HAP-1 (cell line): ENCODE results near the gene PPY.
"Not testable (repeated sequence)": the region's sequence is repeated elsewhere in the genome, so short reads cannot be mapped to it uniquely, and the experiment has no call there.

Source experiments
- DNase-seq, 2 experiments: peaks; one replicate each; pipeline ENCODE4 v3.0.0-alpha.2; 2016 to 2020; ENCODE audit warnings: low spot score in 2 of 2
- H3K27me3 ChIP-seq: fragments of 250-450 bp; sonication (Bioruptor Pico); 2 replicates; pipeline ENCODE4 v1.5.1; 2020; ENCODE audit warnings: low read depth, mild to moderate bottlenecking, moderate library complexity
- H3K36me3 ChIP-seq: fragments of 250-450 bp; sonication (Bioruptor Pico); replicated peaks from 2 replicates; pipeline ENCODE4 v1.5.1; 2020; ENCODE audit warnings: mild to moderate bottlenecking
- H3K4me1 ChIP-seq: fragments of 250-450 bp; sonication (Bioruptor Pico); 2 replicates; pipeline ENCODE4 v1.5.1; 2020; ENCODE audit warnings: mild to moderate bottlenecking
- H3K4me3 ChIP-seq: fragments of 250-450 bp; sonication (Bioruptor Pico); 2 replicates; pipeline ENCODE4 v1.5.1; 2020; ENCODE audit warnings: mild to moderate bottlenecking, moderate library complexity
- H3K9me3 ChIP-seq: fragments of 250-450 bp; sonication (Bioruptor Pico); 2 replicates; pipeline ENCODE4 v1.5.1; 2020; ENCODE audit warnings: mild to moderate bottlenecking, moderate library complexity
- in situ Hi-C: fragments of 300-500 bp; cut with MboI; formaldehyde crosslinking; loops from 3 replicates; pipeline ENCODE4 v1.14.3; 2020; ENCODE audit warnings: low sequenced_read_pairs, inconsistent platforms, mixed read lengths

Gene PPY

GRCh38 chr17:43975898-43976297 lies 33.6 kb upstream of the PPY start:
- 0 out of 2 replicates have a peak, but pooled peaks cover 2% of the 10 kb centered on the region for H3K27me3 ChIP-seq
- no peak for DNase-seq
- H3K4me3 ChIP-seq: no peak overlapping the region
- no peaks in the 10 kb centered on the region for H3K9me3 ChIP-seq
- H3K4me1 ChIP-seq: no peaks in the 10 kb centered on the region; the same call in 1 of the 2 replicates
- in situ Hi-C loops: no loop called here
- no peaks in the 10 kb centered on the region for H3K36me3 ChIP-seq

- in situ Hi-C loops: no loop called here
- no peak for DNase-seq
- H3K4me1 ChIP-seq: no peaks in the 10 kb centered on the region; the same call in 1 of the 2 replicates
Measured at GRCh38 chr17:43974382-43975266, 32.3 kb upstream of the PPY start.

GRCh38 chr17:43972444-43973212 lies 30.4 kb upstream of the PPY start:
- H3K27me3 ChIP-seq, H3K4me3 ChIP-seq, in situ Hi-C loops, DNase-seq, H3K36me3 ChIP-seq, H3K4me1 ChIP-seq, H3K9me3 ChIP-seq: not testable (repeated sequence)

More at GRCh38 chr17:43974382-43975266, 32.3 kb upstream of the PPY start:
- Histone ChIP-seq H3K36me3 (no peaks in the 10 kb centered on the region), H3K9me3 (no peaks in the 10 kb centered on the region), H3K27me3 (0 out of 2 replicates have a peak, but pooled peaks cover 2% of the 10 kb centered on the region), H3K4me3 (no peak overlapping the region)

GRCh38 chr17:43971436-43971835 lies 29.2 kb upstream of the PPY start:
- H3K27me3 ChIP-seq, DNase-seq, H3K4me1 ChIP-seq, H3K4me3 ChIP-seq, in situ Hi-C loops, H3K36me3 ChIP-seq, H3K9me3 ChIP-seq: not testable (repeated sequence)

- Histone ChIP-seq H3K4me3 (no peak overlapping the region), H3K27me3 (0 out of 2 replicates have a peak, but pooled peaks cover 2% of the 10 kb centered on the region), H3K4me1 (no peaks in the 10 kb centered on the region; the same call in 1 of the 2 replicates), H3K36me3 (no peaks in the 10 kb centered on the region), H3K9me3 (no peaks in the 10 kb centered on the region)
- DNase-seq: no peak
- in situ Hi-C loops: no loop called here
Measured at GRCh38 chr17:43970366-43970765, 28.1 kb upstream of the PPY start.

GRCh38 chr17:43967251-43967875 lies 25.1 kb upstream of the PPY start:
- H3K4me1 ChIP-seq: no peaks in the 10 kb centered on the region
- in situ Hi-C loops: no loop called here
- H3K27me3 ChIP-seq: no peaks in the 10 kb centered on the region

GRCh38 chr17:43966276-43966675 lies 24.0 kb upstream of the PPY start:
- Histone ChIP-seq H3K4me3 (no peak overlapping the region), H3K27me3 (no peaks in the 10 kb centered on the region), H3K36me3 (no peaks in the 10 kb centered on the region), H3K4me1 (no peaks in the 10 kb centered on the region), H3K9me3 (no peaks in the 10 kb centered on the region)
- no peak for DNase-seq
- in situ Hi-C loops: no loop called here

More at GRCh38 chr17:43967251-43967875, 25.1 kb upstream of the PPY start:
- no peak overlapping the region for H3K4me3 ChIP-seq
- no peaks in the 10 kb centered on the region for H3K9me3 ChIP-seq
- no peaks in the 10 kb centered on the region for H3K36me3 ChIP-seq
- no peak for DNase-seq

- no peaks in the 10 kb centered on the region for H3K36me3 ChIP-seq
- no peaks in the 10 kb centered on the region for H3K27me3 ChIP-seq
- H3K4me3 ChIP-seq: no peak overlapping the region
- DNase-seq: no peak
- no peaks in the 10 kb centered on the region for H3K9me3 ChIP-seq
- no peaks in the 10 kb centered on the region for H3K4me1 ChIP-seq
- in situ Hi-C loops: no loop called here
Measured at GRCh38 chr17:43962479-43962878, 20.2 kb upstream of the PPY start.

- no peaks in the 10 kb centered on the region for H3K27me3 ChIP-seq
- in situ Hi-C loops: no loop called here
- no peak overlapping the region for H3K4me3 ChIP-seq
- no peaks in the 10 kb centered on the region for H3K36me3 ChIP-seq
- DNase-seq: no peak
- H3K4me1 ChIP-seq: no peaks in the 10 kb centered on the region
- H3K9me3 ChIP-seq: no peaks in the 10 kb centered on the region
Measured at GRCh38 chr17:43961954-43962353, 19.7 kb upstream of the PPY start.

GRCh38 chr17:43961292-43961691 lies 19.0 kb upstream of the PPY start:
- in situ Hi-C loops, H3K4me1 ChIP-seq, H3K4me3 ChIP-seq, H3K36me3 ChIP-seq, DNase-seq, H3K9me3 ChIP-seq, H3K27me3 ChIP-seq: not testable (repeated sequence)

DNA sequence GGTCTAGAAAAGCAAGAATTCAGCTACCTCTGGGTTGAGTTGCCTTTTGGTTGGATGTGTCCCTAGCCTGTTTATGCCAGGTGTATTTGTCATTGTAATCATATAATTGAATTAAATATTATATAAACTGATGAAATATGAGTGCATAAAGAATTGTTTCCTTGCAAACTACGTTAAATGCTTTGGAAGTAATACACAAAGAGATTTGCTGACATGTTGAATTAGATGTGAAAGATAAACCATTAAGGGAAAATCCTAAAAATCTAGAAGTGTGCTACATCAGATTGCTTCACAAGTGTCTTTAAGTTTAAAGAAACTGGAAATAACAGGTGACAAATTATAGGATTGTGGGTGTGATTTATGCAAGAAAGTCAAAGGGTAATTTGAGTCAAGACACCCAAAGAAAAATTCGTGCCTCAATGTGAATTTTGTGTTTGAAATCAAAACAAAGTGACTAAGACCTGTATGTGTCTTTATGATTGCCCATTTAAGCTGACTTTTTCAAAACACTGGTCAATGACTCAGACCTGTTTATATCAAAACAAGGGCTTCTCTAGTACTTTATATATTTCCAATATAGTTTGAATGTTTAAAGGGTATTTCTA lies 16.6 kb upstream of the PPY start:
- no peak for DNase-seq
- H3K4me3 ChIP-seq: no peak overlapping the region
- no peaks in the 10 kb centered on the region for H3K36me3 ChIP-seq
- H3K9me3 ChIP-seq: no peaks in the 10 kb centered on the region
- H3K27me3 ChIP-seq: no peaks in the 10 kb centered on the region
- H3K4me1 ChIP-seq: no peaks in the 10 kb centered on the region
- in situ Hi-C loops: no loop called here

DNA sequence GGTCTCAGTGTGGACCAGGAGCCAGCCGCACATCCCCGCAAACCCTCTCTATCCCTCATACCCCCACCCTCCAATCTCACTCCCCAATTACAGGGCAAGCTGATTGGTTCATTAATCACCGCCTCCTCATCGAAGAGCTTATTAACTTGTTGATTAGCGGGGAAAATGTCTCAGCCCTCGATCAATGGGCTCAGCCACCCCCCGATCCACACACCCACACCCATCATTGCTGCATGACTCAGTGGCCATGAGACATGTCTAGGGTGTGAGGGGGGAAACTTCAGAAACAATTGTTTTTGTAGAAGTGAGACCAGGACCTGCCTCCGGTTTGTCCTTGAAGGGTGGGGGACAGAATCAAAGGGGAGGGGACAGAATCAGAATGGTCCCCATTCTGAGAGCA lies 13.9 kb upstream of the PPY start:
- H3K27me3 ChIP-seq: no peaks in the 10 kb centered on the region
- no peak overlapping the region for H3K4me3 ChIP-seq
- in situ Hi-C loops: no loop called here
- H3K36me3 ChIP-seq: no peaks in the 10 kb centered on the region
- DNase-seq: no peak
- H3K4me1 ChIP-seq: no peaks in the 10 kb centered on the region
- no peaks in the 10 kb centered on the region for H3K9me3 ChIP-seq

GRCh38 chr17:43953746-43954145 lies 11.5 kb upstream of the PPY start, which contains the start of gene PYY:
Gene PYY (minus strand): TSS chr17:43953940. CDS start chr17:43953483, 457 bp downstream.
- Histone ChIP-seq H3K36me3 (no peaks in the 10 kb centered on the region), H3K9me3 (no peaks in the 10 kb centered on the region), H3K4me1 (no peaks in the 10 kb centered on the region), H3K27me3 (0 out of 2 replicates have a peak, but pooled peaks cover 2% of the 10 kb centered on the region), H3K4me3 (no peak within 1 kb of the TSS)
- DNase-seq: no peak
- in situ Hi-C loops: no loop called here
